Keratinocyte (primary cell): ENCODE data around the gene KCNMA1.

ENCODE experiments used
- EZH2 ChIP-seq: IDR thresholded peaks from one replicate; pipeline ENCODE4 v1.6.1; 2012; ENCODE audit warnings: inconsistent platforms, mild to moderate bottlenecking, low read length, moderate library complexity
- TF ChIP-seq, protein P1 (sequence below), 3 experiments: IDR thresholded peaks in 1 of 3; conservative IDR thresholded peaks in 1 of 3; optimal IDR thresholded peaks in 1 of 3; 2 replicates in 2 of 3; 3 replicates in 1 of 3; pipeline versions ENCODE3 to v1.5.1; 2011; ENCODE audit warnings: low read length in 3 of 3, mild to moderate bottlenecking in 3 of 3, moderate library complexity in 2 of 3, control low read depth in 1 of 3, inconsistent platforms in 1 of 3; ENCODE audit not compliant: insufficient read depth in 2 of 3; ENCODE audit errors: extremely low read depth in 1 of 3

- TF ChIP-seq, protein P1, sequence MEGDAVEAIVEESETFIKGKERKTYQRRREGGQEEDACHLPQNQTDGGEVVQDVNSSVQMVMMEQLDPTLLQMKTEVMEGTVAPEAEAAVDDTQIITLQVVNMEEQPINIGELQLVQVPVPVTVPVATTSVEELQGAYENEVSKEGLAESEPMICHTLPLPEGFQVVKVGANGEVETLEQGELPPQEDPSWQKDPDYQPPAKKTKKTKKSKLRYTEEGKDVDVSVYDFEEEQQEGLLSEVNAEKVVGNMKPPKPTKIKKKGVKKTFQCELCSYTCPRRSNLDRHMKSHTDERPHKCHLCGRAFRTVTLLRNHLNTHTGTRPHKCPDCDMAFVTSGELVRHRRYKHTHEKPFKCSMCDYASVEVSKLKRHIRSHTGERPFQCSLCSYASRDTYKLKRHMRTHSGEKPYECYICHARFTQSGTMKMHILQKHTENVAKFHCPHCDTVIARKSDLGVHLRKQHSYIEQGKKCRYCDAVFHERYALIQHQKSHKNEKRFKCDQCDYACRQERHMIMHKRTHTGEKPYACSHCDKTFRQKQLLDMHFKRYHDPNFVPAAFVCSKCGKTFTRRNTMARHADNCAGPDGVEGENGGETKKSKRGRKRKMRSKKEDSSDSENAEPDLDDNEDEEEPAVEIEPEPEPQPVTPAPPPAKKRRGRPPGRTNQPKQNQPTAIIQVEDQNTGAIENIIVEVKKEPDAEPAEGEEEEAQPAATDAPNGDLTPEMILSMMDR (optimal IDR thresholded peaks at IDR 0.05 in 1 of 3, IDR thresholded peaks at IDR 0.05 in 1 of 3, conservative IDR thresholded peaks at IDR 0.05 in 1 of 3; ENCODE audit: extremely low read depth in 1 of 3, insufficient read depth in 2 of 3, low read length in 3 of 3): no peak
- no peak for TF ChIP-seq EZH2
Measured at GRCh38 chr10:77628906-77629730, 8.5 kb downstream of the KCNMA1 start.
